ENCODE measurements around the gene WDR93.
"Not testable (repeated sequence)": the region's sequence is repeated elsewhere in the genome, so short reads cannot be mapped to it uniquely, and the experiment has no call there.

WDR93 gene

GRCh38 chr15:89769366-89769765 lies 78.8 kb downstream of the WDR93 start:
- DNase-seq (ENCODE audit: low spot score), result no peak

DNA sequence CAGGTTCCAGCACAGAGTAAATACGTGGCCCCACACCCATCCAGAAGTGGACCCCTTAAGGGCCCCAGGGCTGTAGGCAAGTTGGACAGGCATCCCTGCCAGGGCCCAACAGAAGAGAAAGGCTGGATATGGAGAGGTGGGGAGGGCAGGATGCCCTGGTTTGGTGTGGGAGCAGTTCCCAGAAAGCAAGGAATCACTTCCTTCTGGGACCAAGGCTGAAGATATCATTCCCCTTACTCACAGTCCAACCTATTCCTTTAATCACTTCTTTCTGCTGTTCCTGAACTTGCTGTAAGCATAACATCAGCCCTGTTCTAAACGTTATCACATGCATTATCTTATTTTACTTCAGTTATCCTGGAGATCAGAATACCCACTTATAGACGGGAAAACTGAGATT lies 79.4 kb downstream of the WDR93 start:
- no peak for DNase-seq (ENCODE audit: low spot score)

DNA sequence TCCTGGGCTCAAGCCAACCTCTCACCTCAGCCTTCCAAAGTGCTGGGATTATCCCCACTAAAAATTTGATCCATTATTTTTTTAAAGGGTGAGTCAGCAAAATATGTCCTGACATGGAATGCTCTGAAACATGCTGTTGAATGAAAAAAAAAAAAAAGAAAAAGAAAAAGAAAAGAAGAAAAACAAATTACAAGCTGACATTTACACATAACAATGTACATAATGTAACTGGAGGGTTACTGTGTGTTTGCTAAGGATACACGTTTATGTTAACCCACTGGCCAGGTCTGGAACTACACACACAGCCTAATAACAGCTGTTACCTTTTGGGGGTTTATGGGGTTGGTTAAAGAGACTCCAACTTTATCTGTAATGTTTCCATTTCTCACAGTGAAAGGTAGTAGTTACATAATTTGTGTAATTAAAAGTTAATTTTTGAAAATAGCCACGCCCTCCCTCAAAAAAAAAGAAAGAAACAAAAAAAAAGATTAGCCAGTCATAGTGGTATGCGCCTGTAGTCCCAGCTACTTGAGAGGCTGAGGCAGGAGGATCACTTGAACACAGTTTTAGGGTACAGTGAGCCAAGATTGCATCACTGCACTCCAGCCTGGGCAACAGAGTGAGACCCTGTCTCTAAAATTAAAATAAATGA lies 82.4 kb downstream of the WDR93 start:
- DNase-seq (ENCODE audit: low spot score), result no peak

GRCh38 chr15:89774492-89774891 lies 83.9 kb downstream of the WDR93 start:
- no peak for DNase-seq (ENCODE audit: low spot score)

GRCh38 chr15:89775815-89776214 lies 85.2 kb downstream of the WDR93 start:
- DNase-seq (ENCODE audit: low spot score), result no peak

DNA sequence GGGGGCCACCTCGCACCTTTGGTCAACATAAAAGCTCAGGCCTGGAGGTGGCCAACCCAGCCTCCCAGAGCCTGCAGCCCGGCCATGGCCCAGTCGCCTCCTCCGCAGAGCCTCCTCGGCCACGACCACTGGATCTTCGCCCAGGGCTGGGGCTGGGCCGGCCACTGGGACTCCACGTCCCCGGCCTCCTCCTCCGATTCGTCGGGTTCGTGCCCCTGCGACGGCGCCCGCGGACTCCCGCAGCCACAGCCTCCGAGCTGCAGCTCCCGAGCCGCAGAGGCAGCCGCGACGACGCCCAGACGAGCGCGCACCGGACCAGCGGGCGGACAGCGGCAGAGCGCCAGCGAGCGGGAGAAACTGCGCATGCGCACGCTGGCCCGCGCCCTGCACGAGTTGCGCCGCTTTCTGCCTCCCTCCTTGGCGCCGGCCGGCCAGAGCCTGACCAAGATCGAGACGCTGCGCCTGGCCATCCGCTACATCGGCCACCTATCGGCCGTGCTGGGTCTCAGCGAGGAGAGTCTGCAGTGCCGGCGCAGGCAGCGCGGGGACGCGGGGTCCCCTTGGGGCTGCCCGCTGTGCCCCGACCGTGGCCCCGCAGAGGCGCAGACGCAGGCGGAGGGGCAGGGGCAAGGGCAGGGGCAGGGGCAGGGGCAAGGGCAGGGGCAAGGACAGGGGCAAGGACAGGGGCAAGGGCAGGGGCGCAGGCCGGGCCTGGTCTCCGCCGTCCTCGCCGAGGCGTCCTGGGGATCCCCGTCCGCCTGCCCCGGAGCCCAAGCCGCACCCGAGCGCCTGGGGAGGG lies 85.9 kb downstream of the WDR93 start, which contains the start of gene MESP2:
Gene MESP2, plus strand, starts transcription at position 59 of the 799 bp plus-strand sequence. Its CDS starts 26 bp downstream, at position 85.
- peak; percentile 70 for DNase-seq (ENCODE audit: low spot score)

GRCh38 chr15:89777073-89777751 lies 86.6 kb downstream of the WDR93 start:
- DNase-seq (ENCODE audit: low spot score), result no peak

DNA sequence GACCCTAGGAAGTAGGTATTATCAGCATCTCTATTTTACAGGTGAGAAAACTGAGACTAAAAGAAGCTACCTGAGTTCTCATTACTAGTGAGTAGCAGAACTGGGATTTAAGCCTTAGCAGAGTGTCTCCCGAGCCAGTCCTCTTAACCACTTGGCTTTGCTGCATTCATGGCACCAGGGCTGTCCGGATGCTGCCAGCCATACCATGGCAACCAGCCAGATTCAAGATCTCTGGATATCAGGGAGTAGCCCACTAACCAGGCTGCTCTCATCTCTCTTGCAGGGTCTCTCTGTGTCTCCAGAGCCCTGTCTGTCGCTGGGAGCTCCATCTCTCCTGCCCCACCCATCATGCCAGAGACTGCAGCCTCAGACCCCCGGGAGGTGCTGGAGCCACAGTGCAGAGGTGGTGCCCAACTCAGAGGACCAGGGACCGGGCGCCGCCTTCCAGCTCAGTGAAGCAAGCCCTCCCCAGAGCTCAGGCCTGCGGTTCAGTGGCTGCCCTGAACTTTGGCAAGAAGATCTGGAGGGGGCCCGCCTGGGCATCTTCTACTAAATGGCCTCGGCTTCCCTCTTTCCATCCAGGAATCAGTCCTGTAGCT lies 87.3 kb downstream of the WDR93 start:
- DNase-seq (ENCODE audit: low spot score), result peak; percentile 21

- DNase-seq (ENCODE audit: low spot score), result no peak
Observed at GRCh38 chr15:89778861-89779260, 88.2 kb downstream of the WDR93 start.

- no peak for DNase-seq (ENCODE audit: low spot score)
Observed at GRCh38 chr15:89780601-89781000, 90.0 kb downstream of the WDR93 start.

DNA sequence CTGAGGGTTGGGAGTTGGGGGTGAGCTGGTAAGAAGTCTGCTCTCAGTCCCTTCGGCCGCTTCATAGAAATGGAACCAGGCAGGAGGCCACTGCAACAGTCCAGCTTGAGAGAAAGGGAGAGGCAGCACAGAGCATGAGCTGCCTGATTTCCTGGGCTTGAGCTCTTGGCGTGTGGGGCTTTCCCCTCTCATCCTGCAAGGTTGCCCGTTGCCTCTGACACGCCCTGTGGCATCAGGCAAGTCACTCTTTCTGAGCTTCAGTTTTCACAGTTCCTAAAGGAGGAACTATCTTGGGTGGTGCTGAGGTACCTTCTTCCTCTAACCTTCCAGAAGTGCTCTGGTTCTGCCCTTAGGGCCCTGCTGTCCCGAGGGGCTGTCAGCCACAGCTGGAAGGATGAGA lies 90.4 kb downstream of the WDR93 start:
- DNase-seq (ENCODE audit: low spot score), result no peak

GRCh38 chr15:89781891-89782618 lies 91.4 kb downstream of the WDR93 start:
- no peak for DNase-seq (ENCODE audit: low spot score)

GRCh38 chr15:89782619-89782950 lies 92.0 kb downstream of the WDR93 start:
- not testable (repeated sequence) for DNase-seq (ENCODE audit: low spot score)

DNA sequence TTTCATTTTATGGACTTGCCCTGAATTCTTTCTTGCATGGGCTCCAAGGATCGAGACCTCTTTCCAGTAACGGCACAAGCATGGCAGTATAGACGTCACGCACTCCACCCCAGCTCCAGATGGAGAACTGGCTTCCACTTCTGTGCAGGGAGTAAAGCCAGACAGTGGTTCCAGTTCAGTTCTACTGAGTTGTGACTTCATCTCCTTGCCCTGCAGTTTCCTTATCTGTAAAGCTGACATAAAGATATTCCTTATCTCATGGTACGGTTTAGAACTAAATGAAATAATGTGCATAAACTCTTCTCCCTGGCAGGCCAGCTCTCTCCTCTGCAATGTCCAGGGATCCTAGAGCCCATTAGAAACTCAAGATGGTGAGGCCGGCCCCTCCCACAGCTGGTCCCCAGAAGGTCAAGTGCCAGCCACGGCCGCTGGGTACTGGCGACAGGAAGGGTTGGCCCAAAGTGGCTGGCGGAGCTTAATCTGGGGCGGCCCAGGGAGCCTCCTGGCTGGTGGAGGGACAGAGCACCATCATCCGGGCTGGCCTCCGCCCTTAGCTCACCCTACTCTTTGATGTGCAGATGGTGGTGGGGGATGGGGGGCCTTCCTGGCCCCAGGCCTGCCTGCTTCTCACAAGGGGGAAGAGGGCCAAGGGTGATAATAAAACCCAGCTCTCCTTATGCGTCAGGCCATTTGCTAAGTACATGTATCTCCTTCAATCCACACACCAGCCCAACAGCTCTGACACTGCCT lies 92.7 kb downstream of the WDR93 start:
- DNase-seq (ENCODE audit: low spot score), result no peak

- DNase-seq (ENCODE audit: low spot score), result no peak
Observed at GRCh38 chr15:89783861-89784685, 93.5 kb downstream of the WDR93 start.

DNA sequence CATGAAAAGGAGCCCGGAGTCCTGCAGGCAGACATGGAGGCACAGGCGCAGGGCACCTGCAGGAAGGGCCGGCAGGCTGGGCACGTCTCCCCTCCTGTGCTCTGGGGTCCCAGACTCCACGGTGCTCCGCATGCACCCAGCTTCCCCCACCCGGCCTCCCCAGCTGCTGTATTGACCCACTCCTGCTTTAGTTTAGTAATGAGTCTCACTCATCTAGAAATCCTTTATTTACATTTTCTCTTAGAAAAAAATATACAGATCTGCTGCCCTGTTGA lies 94.0 kb downstream of the WDR93 start:
- DNase-seq (ENCODE audit: low spot score), result no peak

DNA sequence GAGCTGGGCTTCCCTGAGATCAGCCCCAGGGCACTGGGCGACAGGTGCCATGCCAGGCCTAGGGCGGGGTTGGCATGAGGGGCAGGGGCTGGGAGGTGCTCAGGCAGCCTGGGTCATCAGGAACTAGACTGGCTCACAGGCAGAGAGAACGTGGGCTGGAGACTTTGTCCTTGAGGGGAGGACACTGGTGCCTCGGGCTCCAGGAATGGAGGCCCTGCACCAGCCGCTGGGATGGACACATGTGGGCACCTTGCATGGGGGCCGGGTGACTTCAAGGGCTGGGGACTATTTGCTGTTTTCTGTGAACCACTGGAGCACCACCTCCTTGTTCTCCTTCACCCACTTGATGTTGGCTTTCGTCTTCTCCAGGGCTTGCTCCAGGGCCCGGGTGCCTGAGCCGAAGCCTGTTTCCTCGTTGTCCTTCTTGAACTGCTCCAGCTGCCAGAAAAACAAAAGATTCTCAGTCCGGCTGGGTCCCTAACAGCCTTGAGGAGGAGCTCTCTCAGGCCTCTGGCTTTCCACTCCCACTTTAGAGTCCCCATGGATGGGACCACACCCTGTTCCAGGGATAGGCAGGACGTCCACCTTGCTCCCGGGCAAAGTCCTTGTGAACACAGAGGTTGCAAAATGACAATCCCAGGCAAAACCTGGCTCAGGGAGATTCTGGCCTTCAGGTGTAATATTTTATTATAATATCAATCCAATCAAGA lies 94.6 kb downstream of the WDR93 start:
- no peak for DNase-seq (ENCODE audit: low spot score)

GRCh38 chr15:89785774-89786140 lies 95.1 kb downstream of the WDR93 start:
- DNase-seq (ENCODE audit: low spot score), result no peak

DNA sequence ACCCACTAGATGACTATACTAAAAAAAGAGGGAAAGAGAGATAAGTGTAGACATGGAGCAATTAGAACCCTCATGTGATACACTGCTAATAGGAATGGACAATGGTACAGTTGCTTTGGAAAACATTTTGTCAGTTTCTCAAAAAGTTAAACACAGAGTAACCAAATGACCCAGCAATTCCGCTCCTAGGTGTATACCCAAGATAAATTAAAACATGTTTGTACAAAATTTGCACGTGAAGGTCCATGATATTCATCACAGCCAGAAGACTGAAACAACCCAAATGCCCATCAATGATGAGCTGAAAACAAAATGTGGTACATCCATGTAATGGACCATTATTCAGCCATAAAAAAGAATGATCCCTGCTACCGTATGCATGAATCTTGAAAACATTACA lies 97.3 kb downstream of the WDR93 start:
- DNase-seq (ENCODE audit: low spot score), result no peak

DNA sequence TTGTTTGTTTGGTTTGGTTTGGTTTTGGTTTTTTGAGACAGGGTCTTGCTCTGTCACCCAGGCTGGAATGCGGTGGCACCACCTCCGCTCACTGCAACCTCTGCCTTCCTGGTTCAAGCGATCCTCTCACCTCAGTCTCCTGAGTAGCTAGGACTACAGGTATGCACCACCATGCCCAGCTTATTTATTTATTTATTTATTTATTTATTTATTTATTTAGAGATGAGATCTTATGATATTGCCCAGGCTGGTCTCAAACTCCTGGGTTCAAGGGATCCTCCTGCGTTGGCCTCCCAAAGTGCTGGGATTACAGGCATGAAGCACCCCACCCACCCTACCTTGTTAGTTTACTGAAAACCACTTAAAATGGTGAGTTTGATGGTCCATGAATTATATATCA lies 98.0 kb downstream of the WDR93 start:
- not testable (repeated sequence) for DNase-seq (ENCODE audit: low spot score)

Data from cerebellar cortex (tissue), 1 donor.